SK-N-SH treated with all-trans-retinoic acid at 6 μM for 48 hours (cell line): ENCODE results near the gene COL26A1.

Source experiments
- ATAC-seq: fragments of 200-7000 bp; cut with Tn5 transposase; 3 replicates; pipeline ENCODE4 v1.9.1; 2020; ENCODE audit warnings: mild to moderate bottlenecking, moderate library complexity
- CREB5 ChIP-seq: fragments of 250-450 bp; sonication (Bioruptor Pico); IDR thresholded peaks from 2 replicates; pipeline ENCODE4 v1.5.1; 2020; ENCODE audit warnings: low read depth, mild to moderate bottlenecking, moderate library complexity
- CSDC2 ChIP-seq: fragments of 250-450 bp; sonication (Bioruptor Pico); IDR thresholded peaks from 2 replicates; pipeline ENCODE4 v1.5.0; 2020; ENCODE audit warnings: mild to moderate bottlenecking, moderate library complexity
- CSRNP3 ChIP-seq: fragments of 250-450 bp; sonication (Bioruptor Pico); IDR thresholded peaks from 2 replicates; pipeline ENCODE4 v1.5.1; 2021; ENCODE audit warnings: mild to moderate bottlenecking, moderate library complexity
- OSR1 ChIP-seq: fragments of 250-450 bp; sonication (Bioruptor Pico); IDR thresholded peaks from 2 replicates; pipeline ENCODE4 v1.8.0; 2022; ENCODE audit warnings: moderate library complexity, mild to moderate bottlenecking, inconsistent platforms
- POU6F1 ChIP-seq: fragments of 250-450 bp; sonication (Bioruptor Pico); IDR thresholded peaks from 2 replicates; pipeline ENCODE4 v1.8.0; 2021; ENCODE audit warnings: low read depth, mild to moderate bottlenecking, moderate library complexity, borderline replicate concordance
- SNAI2 ChIP-seq: fragments of 250-450 bp; sonication (Bioruptor Pico); IDR thresholded peaks from 2 replicates; pipeline ENCODE4 v1.5.0; 2020; ENCODE audit warnings: mild to moderate bottlenecking, moderate library complexity
- TCF4 ChIP-seq: fragments of 250-450 bp; sonication (Bioruptor Pico); IDR thresholded peaks from 2 replicates; pipeline ENCODE4 v1.8.0; 2021; ENCODE audit warnings: mild to moderate bottlenecking, moderate library complexity, borderline replicate concordance
- TOX ChIP-seq: fragments of 250-450 bp; sonication (Bioruptor Pico); IDR thresholded peaks from 2 replicates; pipeline ENCODE4 v1.8.0; 2021; ENCODE audit warnings: mild to moderate bottlenecking, moderate library complexity, borderline replicate concordance
- TSHZ2 ChIP-seq: fragments of 250-450 bp; sonication (Bioruptor Pico); IDR thresholded peaks from 2 replicates; pipeline ENCODE4 v1.5.0; 2020; ENCODE audit warnings: mild to moderate bottlenecking, moderate library complexity
- ZC3H10 ChIP-seq: fragments of 250-450 bp; sonication (Bioruptor Pico); IDR thresholded peaks from 2 replicates; pipeline ENCODE4 v1.5.1; 2021; ENCODE audit warnings: mild to moderate bottlenecking, moderate library complexity
- ZFP3 ChIP-seq: fragments of 250-450 bp; sonication (Bioruptor Pico); IDR thresholded peaks from 2 replicates; pipeline ENCODE4 v1.5.0; 2020; ENCODE audit warnings: mild to moderate bottlenecking, moderate library complexity

Gene COL26A1

GRCh38 chr7:101605611-101606497, 243.2 kb downstream of the COL26A1 start (continued):
- no peak for TF ChIP-seq TSHZ2

- no peak for ATAC-seq
- TF ChIP-seq TSHZ2 (no peak), SNAI2 (no peak), OSR1 (CRISPR knock-in tag) (no peak), ZFP3 (CRISPR knock-in tag) (no peak), TCF4 (CRISPR knock-in tag) (no peak), ZC3H10 (CRISPR knock-in tag) (no peak), CSRNP3 (CRISPR knock-in tag) (no peak), POU6F1 (CRISPR knock-in tag) (no peak), CREB5 (CRISPR knock-in tag) (no peak), CSDC2 (CRISPR knock-in tag) (no peak), TOX (CRISPR knock-in tag) (no peak)
- TF ChIP-seq, all 23 proteins: peak for 0
These were observed 243.8 kb downstream of the COL26A1 start for GRCh38 chr7:101606498-101606923.
